ENCODE results near the gene LNPK.

LNPK gene

GRCh38 chr2:175889701-175890302, 112.3 kb downstream of the LNPK start:
- no peak for TF ChIP-seq CTCF (conservative IDR thresholded peaks at IDR 0.05; ENCODE audit: low read depth, low read length)
- DNase-seq (ENCODE audit: low read depth): no peak
- no peak overlapping the region for H3K4me3 ChIP-seq (ENCODE audit: low read length)

- no peak overlapping the region for H3K4me3 ChIP-seq (ENCODE audit: low read length)
- no peak for DNase-seq (ENCODE audit: low read depth)
- no peak for TF ChIP-seq CTCF (conservative IDR thresholded peaks at IDR 0.05; ENCODE audit: low read depth, low read length)
Observed at GRCh38 chr2:175887776-175888175, 114.3 kb downstream of the LNPK start.

- no peak overlapping the region for H3K4me3 ChIP-seq (ENCODE audit: low read length)
- no peak for DNase-seq (ENCODE audit: low read depth)
- TF ChIP-seq CTCF (conservative IDR thresholded peaks at IDR 0.05; ENCODE audit: low read depth, low read length): no peak
Observed at GRCh38 chr2:175884697-175885393, 117.2 kb downstream of the LNPK start.

- H3K4me3 ChIP-seq (ENCODE audit: low read length): no peak overlapping the region
- DNase-seq (ENCODE audit: low read depth): no peak
- no peak for TF ChIP-seq CTCF (conservative IDR thresholded peaks at IDR 0.05; ENCODE audit: low read depth, low read length)
Observed at GRCh38 chr2:175883586-175884194, 118.4 kb downstream of the LNPK start.

GRCh38 chr2:175879679-175880078, 122.4 kb downstream of the LNPK start:
- H3K4me3 ChIP-seq (ENCODE audit: low read length): no peak overlapping the region
- no peak for TF ChIP-seq CTCF (conservative IDR thresholded peaks at IDR 0.05; ENCODE audit: low read depth, low read length)
- no peak for DNase-seq (ENCODE audit: low read depth)

- no peak overlapping the region for H3K4me3 ChIP-seq (ENCODE audit: low read length)
- no peak for DNase-seq (ENCODE audit: low read depth)
- TF ChIP-seq CTCF (conservative IDR thresholded peaks at IDR 0.05; ENCODE audit: low read depth, low read length): no peak
Observed at GRCh38 chr2:175877845-175878544, 124.1 kb downstream of the LNPK start.
